Measurements from ENCODE around the gene GGPS1. TPM values are rescaled to one million over a fixed set of nuclear protein-coding genes. Genes with fewer than 3 reads are reported as not detected.

GGPS1 gene
- total RNA-seq (ENCODE audit: low replicate concordance): 52.5 and 65.1 TPM in 2 replicates

GRCh38 chr1:235328271-235329138 lies at the start of gene GGPS1:
Gene GGPS1 (plus strand): TSS chr1:235328570. CDS start chr1:235335265, 6,695 bp downstream.
- Mint-ChIP-seq H3K27ac (peak within 1 kb of the TSS; percentile 93), H3K4me1 (peaks cover 22% of the 10 kb centered on the region), H3K9me3 (no peaks in the 10 kb centered on the region), H3K36me3 (peaks cover 15% of the 10 kb centered on the region), H3K4me3 (no peak within 1 kb of the TSS), H3K27me3 (ENCODE audit: insufficient read depth, low read depth) (peaks cover 3% of the 10 kb centered on the region)
- peaks cover 16% of the 10 kb centered on the region for H3K36me3 ChIP-seq
- peaks cover 78% of the 10 kb centered on the region for H4K20me1 ChIP-seq (ENCODE audit: low read depth)
- H3K27me3 ChIP-seq: no peaks in the 10 kb centered on the region
- H3K4me3 ChIP-seq: peak within 1 kb of the TSS; percentile 96
- H3K9ac ChIP-seq: peak within 1 kb of the TSS; percentile 94
- TF ChIP-seq EZH2 (IDR thresholded peaks at IDR 0.05) (no peak), EZH2phosphoT487 (IDR thresholded peaks at IDR 0.05) (no peak), CTCF (IDR thresholded peaks at IDR 0.05) (peak; percentile 17)
- DNase-seq (ENCODE audit: low spot score): peak; percentile 99
- H3K4me1 ChIP-seq: peaks cover 41% of the 10 kb centered on the region
- peaks cover 92% of the 10 kb centered on the region for H3K79me2 ChIP-seq (ENCODE audit: low read depth)
- H3K4me2 ChIP-seq: peak within 1 kb of the TSS; percentile 98
- peaks cover 27% of the 10 kb centered on the region for H3F3A ChIP-seq (ENCODE audit: low read depth)
- H2AFZ ChIP-seq (replicated peaks): peak within 1 kb of the TSS; percentile 88
- peak within 1 kb of the TSS; percentile 94 for H3K27ac ChIP-seq
- no peaks in the 10 kb centered on the region for H3K9me3 ChIP-seq (ENCODE audit: low read depth)

- Histone ChIP-seq H3K36me3 (no peaks in the 10 kb centered on the region), H4K20me1 (ENCODE audit: low read depth) (peaks cover 89% of the 10 kb centered on the region), H3K27me3 (no peaks in the 10 kb centered on the region), H3K79me2 (ENCODE audit: low read depth) (peaks cover 100% of the 10 kb centered on the region), H3K4me1 (peaks cover 18% of the 10 kb centered on the region), H3F3A (ENCODE audit: low read depth) (no peaks in the 10 kb centered on the region), H2AFZ (replicated peaks) (no peak overlapping the region), H3K9me3 (ENCODE audit: low read depth) (no peaks in the 10 kb centered on the region), H3K4me2 (peak overlapping the region; percentile 16), H3K27ac (no peak overlapping the region), H3K9ac (no peak overlapping the region), H3K4me3 (no peak overlapping the region)
- peaks cover 3% of the 10 kb centered on the region for H3K36me3 Mint-ChIP-seq
- H3K9me3 Mint-ChIP-seq: no peaks in the 10 kb centered on the region
- TF ChIP-seq EZH2 (IDR thresholded peaks at IDR 0.05) (no peak), CTCF (IDR thresholded peaks at IDR 0.05) (no peak), EZH2phosphoT487 (IDR thresholded peaks at IDR 0.05) (no peak)
- peaks cover 2% of the 10 kb centered on the region for H3K27me3 Mint-ChIP-seq (ENCODE audit: insufficient read depth, low read depth)
- peak; percentile 4 for DNase-seq (ENCODE audit: low spot score)
- peaks cover 9% of the 10 kb centered on the region for H3K4me1 Mint-ChIP-seq
- no peak overlapping the region for H3K27ac Mint-ChIP-seq
- no peak overlapping the region for H3K4me3 Mint-ChIP-seq
These were observed 49.5 kb upstream of the GGPS1 start for GRCh38 chr1:235278915-235279292.

- Histone ChIP-seq H3K27me3 (no peaks in the 10 kb centered on the region), H3K4me1 (peaks cover 18% of the 10 kb centered on the region), H4K20me1 (ENCODE audit: low read depth) (peaks cover 82% of the 10 kb centered on the region), H3K9ac (no peak overlapping the region), H3K4me3 (no peak overlapping the region), H3K9me3 (ENCODE audit: low read depth) (no peaks in the 10 kb centered on the region), H3K27ac (peak overlapping the region; percentile 22), H3F3A (ENCODE audit: low read depth) (no peaks in the 10 kb centered on the region), H3K36me3 (no peaks in the 10 kb centered on the region), H2AFZ (replicated peaks) (no peak overlapping the region), H3K79me2 (ENCODE audit: low read depth) (peaks cover 100% of the 10 kb centered on the region), H3K4me2 (no peak overlapping the region)
- peaks cover 5% of the 10 kb centered on the region for H3K9me3 Mint-ChIP-seq
- peaks cover 7% of the 10 kb centered on the region for H3K36me3 Mint-ChIP-seq
- no peak overlapping the region for H3K4me3 Mint-ChIP-seq
- no peak for TF ChIP-seq EZH2phosphoT487 (IDR thresholded peaks at IDR 0.05)
- no peak for TF ChIP-seq CTCF (IDR thresholded peaks at IDR 0.05)
- TF ChIP-seq EZH2 (IDR thresholded peaks at IDR 0.05): no peak
- peaks cover 9% of the 10 kb centered on the region for H3K4me1 Mint-ChIP-seq
- no peak for DNase-seq (ENCODE audit: low spot score)
- H3K27me3 Mint-ChIP-seq (ENCODE audit: insufficient read depth, low read depth): peaks cover 2% of the 10 kb centered on the region
- H3K27ac Mint-ChIP-seq: peak overlapping the region; percentile 34
These were observed 48.7 kb upstream of the GGPS1 start for GRCh38 chr1:235279694-235280093.
